Body of pancreas (tissue), 4 donors: ENCODE data around the gene CAMK2G. TPM values are rescaled to one million over a fixed set of nuclear protein-coding genes. Genes with fewer than 3 reads are reported as not detected.

Experiments
- ATAC-seq: fragments of 150-250 bp; one replicate; pipeline ENCODE4 v1.9.1; 2016
- DNase-seq, 4 donors: peaks; one replicate each; pipeline ENCODE4 v3.0.0-alpha.2; 2019
- H3K27ac ChIP-seq, 4 donors: fragments of 200-600 bp; sonication (generic); 1 replicate in 3 of 4; 2 replicates in 1 of 4; pipeline versions ENCODE4 v1.5.1 to v1.6.1; 2016 to 2019; ENCODE audit warnings: mild to moderate bottlenecking in 1 of 4, mixed read lengths in 1 of 4, moderate library complexity in 1 of 4
- H3K27me3 ChIP-seq, 2 donors: fragments of 200-600 bp; sonication (generic); one replicate each; pipeline ENCODE4 v1.6.0; 2016; ENCODE audit warnings: mild to moderate bottlenecking in 1 of 2
- H3K36me3 ChIP-seq, 2 donors: fragments of 200-600 bp; sonication (generic); replicated peaks in 1 of 2; 2 replicates each; pipeline ENCODE4 v1.5.1; 2016; ENCODE audit warnings: low read depth in 2 of 2; ENCODE audit not compliant: insufficient read depth in 1 of 2
- H3K4me1 ChIP-seq: fragments of 200-600 bp; sonication (generic); one replicate; pipeline ENCODE4 v1.6.0; 2016
- H3K4me3 ChIP-seq, 2 donors: fragments of 200-600 bp; sonication (generic); 1 replicate in 1 of 2; 2 replicates in 1 of 2; pipeline ENCODE4 v1.5.1; 2016 to 2019
- H3K9me3 ChIP-seq, 3 donors: fragments of 200-600 bp; sonication (generic); 1 replicate in 2 of 3; 2 replicates in 1 of 3; pipeline ENCODE4 v1.5.1; 2016
- CTCF ChIP-seq, 7 experiments: fragments of 450-650 bp in 4 of 7; fragments of 200-600 bp in 3 of 7; sonication (generic) in 3 of 7; IDR thresholded peaks; one replicate each; pipeline ENCODE4 v1.5.1; 2016 to 2019; ENCODE audit warnings: antibody characterized with exemption in 7 of 7
- POLR2A ChIP-seq, 3 donors: fragments of 450-650 bp; IDR thresholded peaks; one replicate each; pipeline ENCODE4 v1.6.1; 2016; ENCODE audit warnings: antibody characterized with exemption in 3 of 3, mild to moderate bottlenecking in 2 of 3
- whole genome bisulfite sequencing, 2 donors: methylation state at CpG; one replicate each; pipeline ENCODE4 v1.1.5; 2017; 5-methylcytosine and 5-hydroxymethylcytosine counted together
- intact Hi-C: fragments of 100-400 bp; cut with DNase I; formaldehyde crosslinking; loops from one replicate; pipeline ENCODE4 v1.15.1; 2023
- total RNA-seq, 2 donors: library from RNA; depleted of rRNA; stranded (reverse); fragments of >200 nt; gene quantifications; one replicate each; pipeline ENCODE4 v1.1.0, GENCODE V29; 2016

The CAMK2G gene
- total RNA-seq, 2 donors from 2014 or later = 14.8 to 17.4 TPM

- Histone ChIP-seq H3K27ac (no peak overlapping the region), H3K4me1 (no peaks in the 10 kb centered on the region), H3K4me3 (no peak overlapping the region), H3K27me3 (no peaks in the 10 kb centered on the region), H3K36me3 (peaks cover 0 to 5% of the 10 kb centered on the region in 2 donors), H3K9me3 (no peaks in the 10 kb centered on the region)
- whole genome bisulfite sequencing, 2 donors = 76 to 82% methylated on average over 5 to 7 of the region's 7 CpGs
- no peak for ATAC-seq
- intact Hi-C loops = no loop called here
- TF ChIP-seq POLR2A (IDR thresholded peaks at IDR 0.05) = no peak
- no peak for TF ChIP-seq CTCF (IDR thresholded peaks at IDR 0.05)
- no peak for DNase-seq
Measured at GRCh38 chr10:73859784-73860491, 14.4 kb downstream of the CAMK2G start.

GRCh38 chr10:73859428-73859783 is 14.9 kb downstream of the CAMK2G start:
- DNase-seq = no peak
- WGBS, 2 donors = 80 to 89% methylated on average over 3 to 5 of the region's 5 CpGs

GRCh38 chr10:73858750-73859427 is 15.5 kb downstream of the CAMK2G start:
- Histone ChIP-seq H3K4me3 (no peak overlapping the region), H3K36me3 (peaks cover 0 to 5% of the 10 kb centered on the region in 2 donors), H3K9me3 (no peaks in the 10 kb centered on the region), H3K4me1 (no peaks in the 10 kb centered on the region), H3K27ac (no peak overlapping the region), H3K27me3 (no peaks in the 10 kb centered on the region)
- TF ChIP-seq POLR2A (IDR thresholded peaks at IDR 0.05) (no peak), CTCF (IDR thresholded peaks at IDR 0.05) (no peak)
- 88 to 92% methylated on average over 13 of the region's 13 CpGs for WGBS, 2 donors
- no peak for ATAC-seq
- DNase-seq = no peak
- intact Hi-C loops = no loop called here

More at GRCh38 chr10:73859428-73859783, 14.9 kb downstream of the CAMK2G start:
- H3K36me3 ChIP-seq = peaks cover 0 to 5% of the 10 kb centered on the region in 2 donors
- H3K4me1 ChIP-seq = no peaks in the 10 kb centered on the region
- no peaks in the 10 kb centered on the region for H3K9me3 ChIP-seq
- H3K27ac ChIP-seq = no peak overlapping the region
- intact Hi-C loops = no loop called here
- no peaks in the 10 kb centered on the region for H3K27me3 ChIP-seq
- TF ChIP-seq CTCF (IDR thresholded peaks at IDR 0.05) (no peak), POLR2A (IDR thresholded peaks at IDR 0.05) (no peak)
- no peak overlapping the region for H3K4me3 ChIP-seq
- no peak for ATAC-seq

GRCh38 chr10:73858013-73858708 is 16.2 kb downstream of the CAMK2G start:
- intact Hi-C loops = no loop called here
- Histone ChIP-seq H3K9me3 (no peaks in the 10 kb centered on the region), H3K27ac (no peak overlapping the region), H3K36me3 (peaks cover 0 to 5% of the 10 kb centered on the region in 2 donors), H3K27me3 (no peaks in the 10 kb centered on the region), H3K4me3 (no peak overlapping the region), H3K4me1 (no peaks in the 10 kb centered on the region)
- ATAC-seq = no peak
- no peak for DNase-seq
- 87 to 88% methylated on average over 10 to 12 of the region's 12 CpGs for WGBS, 2 donors
- no peak for TF ChIP-seq CTCF (IDR thresholded peaks at IDR 0.05)
- TF ChIP-seq POLR2A (IDR thresholded peaks at IDR 0.05) = no peak
